Measurements from ENCODE around the gene EFEMP1. TPM values are rescaled to one million over a fixed set of nuclear protein-coding genes. Genes with fewer than 3 reads are reported as not detected.
A peak's percentile ranks its signal among the peaks of the same experiment; 100 is the strongest.

The EFEMP1 gene
- total and polyA plus RNA-seq, 4 donors = 0.65 to 11.5 (median 6.5) TPM

DNA sequence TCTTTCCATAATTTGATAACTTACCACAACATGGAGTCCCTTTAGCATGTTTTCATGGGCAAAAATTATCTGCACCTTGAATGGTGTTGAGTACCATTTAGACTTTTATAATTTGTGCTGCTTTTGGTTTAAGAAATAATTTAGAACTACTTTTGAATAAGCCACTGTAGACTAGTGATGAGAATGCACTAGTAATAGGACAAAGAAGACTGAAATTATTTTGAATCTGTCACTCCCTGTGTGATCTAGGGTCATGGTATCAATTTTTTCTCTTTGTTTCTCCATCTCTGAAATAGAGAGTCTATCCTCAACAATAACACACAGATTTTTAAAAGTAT, 37.7 kb downstream of the EFEMP1 start:
- Histone ChIP-seq H3K9me3 (ENCODE audit: control insufficient read depth in 4 of 4, low read length in 3 of 4) (no peaks in the 10 kb centered on the region), H3K9ac (ENCODE audit: low read depth in 1 of 2, low read length in 2 of 2) (no peak overlapping the region), H3K4me3 (ENCODE audit: low read depth in 1 of 3, low read length in 3 of 3) (no peak overlapping the region), H3K27me3 (ENCODE audit: control insufficient read depth in 4 of 4, insufficient read depth in 4 of 4, low read length in 3 of 4) (no peaks in the 10 kb centered on the region), H3K27ac (ENCODE audit: low read depth in 1 of 2, low read length in 2 of 2) (no peak overlapping the region), H3K36me3 (ENCODE audit: control insufficient read depth in 4 of 4, insufficient read depth in 3 of 4, low read depth in 1 of 4, low read length in 3 of 4) (no peaks in the 10 kb centered on the region), H3K4me1 (ENCODE audit: control insufficient read depth in 4 of 4, insufficient read depth in 4 of 4, low read length in 3 of 4) (no peaks in the 10 kb centered on the region)
- no peak for DNase-seq (ENCODE audit: low spot score)
- TF ChIP-seq GABPA (IDR thresholded peaks at IDR 0.05 in 1 of 2, conservative IDR thresholded peaks at IDR 0.05 in 1 of 2) (no peak), REST (IDR thresholded peaks at IDR 0.05) (no peak), RAD21 (IDR thresholded peaks at IDR 0.05) (no peak), HNF4A (conservative IDR thresholded peaks at IDR 0.05) (no peak), TAF1 (conservative IDR thresholded peaks at IDR 0.05) (no peak), EGR1 (IDR thresholded peaks at IDR 0.05; ENCODE audit: low read depth in 2 of 2) (no peak)

- DNase-seq (ENCODE audit: low spot score) = no peak
- Histone ChIP-seq H3K4me3 (ENCODE audit: low read depth in 1 of 3, low read length in 3 of 3) (no peak overlapping the region), H3K27me3 (ENCODE audit: control insufficient read depth in 4 of 4, insufficient read depth in 4 of 4, low read length in 3 of 4) (no peaks in the 10 kb centered on the region), H3K36me3 (ENCODE audit: control insufficient read depth in 4 of 4, insufficient read depth in 3 of 4, low read depth in 1 of 4, low read length in 3 of 4) (no peaks in the 10 kb centered on the region), H3K27ac (ENCODE audit: low read depth in 1 of 2, low read length in 2 of 2) (no peak overlapping the region), H3K9ac (ENCODE audit: low read depth in 1 of 2, low read length in 2 of 2) (no peak overlapping the region), H3K4me1 (ENCODE audit: control insufficient read depth in 4 of 4, insufficient read depth in 4 of 4, low read length in 3 of 4) (no peaks in the 10 kb centered on the region), H3K9me3 (ENCODE audit: control insufficient read depth in 4 of 4, low read length in 3 of 4) (no peaks in the 10 kb centered on the region)
- WGBS = 85% methylated on average over 11 of the region's 11 CpGs
- TF ChIP-seq, protein P1, sequence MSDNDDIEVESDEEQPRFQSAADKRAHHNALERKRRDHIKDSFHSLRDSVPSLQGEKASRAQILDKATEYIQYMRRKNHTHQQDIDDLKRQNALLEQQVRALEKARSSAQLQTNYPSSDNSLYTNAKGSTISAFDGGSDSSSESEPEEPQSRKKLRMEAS (IDR thresholded peaks at IDR 0.05) = no peak
- TF ChIP-seq REST (IDR thresholded peaks at IDR 0.05) (no peak), GABPA (IDR thresholded peaks at IDR 0.05 in 1 of 2, conservative IDR thresholded peaks at IDR 0.05 in 1 of 2) (no peak), RAD21 (IDR thresholded peaks at IDR 0.05) (no peak), JUND (IDR thresholded peaks at IDR 0.05) (peak; percentile 77 to 88)
Observed at GRCh38 chr2:55885127-55885943, 38.2 kb downstream of the EFEMP1 start.

GRCh38 chr2:55883829-55884228, 39.8 kb downstream of the EFEMP1 start:
- no peak for DNase-seq (ENCODE audit: low spot score)
- no peaks in the 10 kb centered on the region for H3K27me3 ChIP-seq (ENCODE audit: control insufficient read depth in 4 of 4, insufficient read depth in 4 of 4, low read length in 3 of 4)
- H3K4me3 ChIP-seq (ENCODE audit: low read depth in 1 of 3, low read length in 3 of 3) = no peak overlapping the region
- H3K9ac ChIP-seq (ENCODE audit: low read depth in 1 of 2, low read length in 2 of 2) = no peak overlapping the region
- no peaks in the 10 kb centered on the region for H3K4me1 ChIP-seq (ENCODE audit: control insufficient read depth in 4 of 4, insufficient read depth in 4 of 4, low read length in 3 of 4)
- WGBS = 84% methylated on average over 1 of the region's 1 CpG
- H3K27ac ChIP-seq (ENCODE audit: low read depth in 1 of 2, low read length in 2 of 2) = no peak overlapping the region
- no peaks in the 10 kb centered on the region for H3K36me3 ChIP-seq (ENCODE audit: control insufficient read depth in 4 of 4, insufficient read depth in 3 of 4, low read depth in 1 of 4, low read length in 3 of 4)
- TF ChIP-seq TAF1 (conservative IDR thresholded peaks at IDR 0.05) = no peak
- TF ChIP-seq RXRA (IDR thresholded peaks at IDR 0.05) = no peak
- TF ChIP-seq GABPA (IDR thresholded peaks at IDR 0.05 in 1 of 2, conservative IDR thresholded peaks at IDR 0.05 in 1 of 2) = no peak
- H3K9me3 ChIP-seq (ENCODE audit: control insufficient read depth in 4 of 4, low read length in 3 of 4) = no peaks in the 10 kb centered on the region
